Measurements from ENCODE around the gene ASB18. TPM values are rescaled to one million over a fixed set of nuclear protein-coding genes. Genes with fewer than 3 reads are reported as not detected.

The ASB18 gene
- polyA plus RNA-seq, 1 donor (not counting 4 experiments of a cell fraction or from before 2014, with no cell fraction given) = not detected

DNA sequence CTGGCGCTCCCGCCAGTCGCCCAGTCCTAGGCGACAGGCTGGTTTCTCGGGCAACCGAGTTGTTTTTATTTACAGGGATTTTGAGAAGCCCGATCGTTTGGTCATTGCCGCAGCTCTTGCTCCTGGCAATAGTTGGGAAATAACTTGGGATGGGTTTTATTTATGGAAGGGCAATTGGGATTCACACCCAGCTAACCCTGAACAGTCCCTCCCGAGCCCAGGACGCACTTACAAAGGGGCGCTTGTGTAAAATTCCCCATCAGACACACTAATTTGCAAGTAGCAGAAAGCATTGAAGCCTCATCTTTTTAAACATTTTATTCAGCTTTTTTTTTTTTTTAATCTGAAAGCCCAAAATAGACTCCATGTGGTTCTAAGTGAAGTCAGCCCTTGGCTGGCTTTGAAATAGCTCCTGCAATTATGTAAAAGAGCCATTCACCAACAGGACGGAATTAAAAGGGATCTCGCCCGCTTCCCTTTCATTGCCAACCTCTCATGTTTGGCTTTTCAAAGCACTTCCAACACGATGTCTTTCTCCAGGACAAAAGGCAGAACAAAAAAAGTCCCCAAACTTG lies 92.4 kb downstream of the ASB18 start:
- dilution Hi-C loops (cut with MboI; ENCODE audit: extremely low pct_ligation_motif_present, low sequenced_read_pairs) = no loop called here
- FAIRE-seq (no peak), DNase-seq (ENCODE audit: low read depth, low spot score) (no peak)
- H3K9ac ChIP-seq (ENCODE audit: control insufficient read depth, extremely low read depth, insufficient read depth, low read length) = no peak overlapping the region
- no peak overlapping the region for H3K27ac ChIP-seq (ENCODE audit: control insufficient read depth, insufficient read depth, low read length)
- H3K36me3 ChIP-seq (ENCODE audit: control insufficient read depth in 2 of 2, extremely low read depth in 1 of 2, insufficient read depth in 2 of 2, low read length in 2 of 2) = no peaks in the 10 kb centered on the region
- no peak overlapping the region for H2AFZ ChIP-seq (ENCODE audit: control insufficient read depth, low read length)
- no peaks in the 10 kb centered on the region for H3K9me3 ChIP-seq (ENCODE audit: control insufficient read depth, low read depth, low read length)
- H3K4me2 ChIP-seq (ENCODE audit: control insufficient read depth, extremely low read depth, insufficient read depth, low read depth, low read length) = peak overlapping the region; percentile 65
- H4K20me1 ChIP-seq (ENCODE audit: control insufficient read depth, extremely low read depth, insufficient read depth, low read length) = peaks cover 11% of the 10 kb centered on the region
- H3K4me1 ChIP-seq (ENCODE audit: control insufficient read depth, extremely low read depth, insufficient read depth, low read length) = peaks cover 11% of the 10 kb centered on the region
- H3K79me2 ChIP-seq (ENCODE audit: control insufficient read depth, insufficient read depth, low read length) = no peaks in the 10 kb centered on the region
- no peaks in the 10 kb centered on the region for H3K9me1 ChIP-seq (ENCODE audit: control insufficient read depth, extremely low read depth, insufficient read depth, low read length)
- no peak for TF ChIP-seq EZH2 (IDR thresholded peaks at IDR 0.05; ENCODE audit: low read length)
- TF ChIP-seq, protein P1, sequence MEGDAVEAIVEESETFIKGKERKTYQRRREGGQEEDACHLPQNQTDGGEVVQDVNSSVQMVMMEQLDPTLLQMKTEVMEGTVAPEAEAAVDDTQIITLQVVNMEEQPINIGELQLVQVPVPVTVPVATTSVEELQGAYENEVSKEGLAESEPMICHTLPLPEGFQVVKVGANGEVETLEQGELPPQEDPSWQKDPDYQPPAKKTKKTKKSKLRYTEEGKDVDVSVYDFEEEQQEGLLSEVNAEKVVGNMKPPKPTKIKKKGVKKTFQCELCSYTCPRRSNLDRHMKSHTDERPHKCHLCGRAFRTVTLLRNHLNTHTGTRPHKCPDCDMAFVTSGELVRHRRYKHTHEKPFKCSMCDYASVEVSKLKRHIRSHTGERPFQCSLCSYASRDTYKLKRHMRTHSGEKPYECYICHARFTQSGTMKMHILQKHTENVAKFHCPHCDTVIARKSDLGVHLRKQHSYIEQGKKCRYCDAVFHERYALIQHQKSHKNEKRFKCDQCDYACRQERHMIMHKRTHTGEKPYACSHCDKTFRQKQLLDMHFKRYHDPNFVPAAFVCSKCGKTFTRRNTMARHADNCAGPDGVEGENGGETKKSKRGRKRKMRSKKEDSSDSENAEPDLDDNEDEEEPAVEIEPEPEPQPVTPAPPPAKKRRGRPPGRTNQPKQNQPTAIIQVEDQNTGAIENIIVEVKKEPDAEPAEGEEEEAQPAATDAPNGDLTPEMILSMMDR (optimal IDR thresholded peaks at IDR 0.05 in 1 of 3, IDR thresholded peaks at IDR 0.05 in 1 of 3, conservative IDR thresholded peaks at IDR 0.05 in 1 of 3; ENCODE audit: extremely low read depth in 1 of 3, insufficient read depth in 2 of 3, low read length in 3 of 3) = no peak
- peak overlapping the region in 2 of 3 experiments; percentile 31 to 54 for H3K4me3 ChIP-seq (ENCODE audit: control insufficient read depth in 2 of 3, extremely low read depth in 1 of 3, insufficient read depth in 2 of 3, low read depth in 1 of 3, low read length in 3 of 3)
- peaks cover 74% of the 10 kb centered on the region for H3K27me3 ChIP-seq (ENCODE audit: control insufficient read depth, extremely low read depth, insufficient read depth, low read length)

GRCh38 chr2:236171181-236171679 lies 93.0 kb downstream of the ASB18 start:
- no peaks in the 10 kb centered on the region for H3K79me2 ChIP-seq (ENCODE audit: control insufficient read depth, insufficient read depth, low read length)
- DNase-seq (ENCODE audit: low read depth, low spot score) (no peak), FAIRE-seq (no peak)
- H4K20me1 ChIP-seq (ENCODE audit: control insufficient read depth, extremely low read depth, insufficient read depth, low read length) = peaks cover 11% of the 10 kb centered on the region
- H3K4me1 ChIP-seq (ENCODE audit: control insufficient read depth, extremely low read depth, insufficient read depth, low read length) = peaks cover 13% of the 10 kb centered on the region
- peaks cover 79% of the 10 kb centered on the region for H3K27me3 ChIP-seq (ENCODE audit: control insufficient read depth, extremely low read depth, insufficient read depth, low read length)
- TF ChIP-seq, protein P1 (optimal IDR thresholded peaks at IDR 0.05 in 1 of 3, IDR thresholded peaks at IDR 0.05 in 1 of 3, conservative IDR thresholded peaks at IDR 0.05 in 1 of 3; ENCODE audit: extremely low read depth in 1 of 3, insufficient read depth in 2 of 3, low read length in 3 of 3) = no peak
- no peak for TF ChIP-seq EZH2 (IDR thresholded peaks at IDR 0.05; ENCODE audit: low read length)
- H3K4me3 ChIP-seq (ENCODE audit: control insufficient read depth in 2 of 3, extremely low read depth in 1 of 3, insufficient read depth in 2 of 3, low read depth in 1 of 3, low read length in 3 of 3) = peak overlapping the region in 2 of 3 experiments; percentile 31 to 54
- H3K27ac ChIP-seq (ENCODE audit: control insufficient read depth, insufficient read depth, low read length) = no peak overlapping the region
- H3K9me3 ChIP-seq (ENCODE audit: control insufficient read depth, low read depth, low read length) = no peaks in the 10 kb centered on the region
- H2AFZ ChIP-seq (ENCODE audit: control insufficient read depth, low read length) = no peak overlapping the region
- H3K9me1 ChIP-seq (ENCODE audit: control insufficient read depth, extremely low read depth, insufficient read depth, low read length) = no peaks in the 10 kb centered on the region
- H3K9ac ChIP-seq (ENCODE audit: control insufficient read depth, extremely low read depth, insufficient read depth, low read length) = no peak overlapping the region
- H3K4me2 ChIP-seq (ENCODE audit: control insufficient read depth, extremely low read depth, insufficient read depth, low read depth, low read length) = peak overlapping the region; percentile 65
- dilution Hi-C loops (cut with MboI; ENCODE audit: extremely low pct_ligation_motif_present, low sequenced_read_pairs) = no loop called here
- H3K36me3 ChIP-seq (ENCODE audit: control insufficient read depth in 2 of 2, extremely low read depth in 1 of 2, insufficient read depth in 2 of 2, low read length in 2 of 2) = no peaks in the 10 kb centered on the region

Measured in keratinocyte (primary cell).